Epidermal melanocyte (primary cell): ENCODE results near the gene TBR1.

Experiments used
- DNase-seq: peaks from one replicate; pipeline ENCODE4 v3.0.0; 2011; ENCODE audit warnings: low spot score; ENCODE audit not compliant: insufficient read length

The TBR1 gene

GRCh38 chr2:161426922-161427663 lies 11.0 kb downstream of the TBR1 start:
- no peak for DNase-seq

DNA sequence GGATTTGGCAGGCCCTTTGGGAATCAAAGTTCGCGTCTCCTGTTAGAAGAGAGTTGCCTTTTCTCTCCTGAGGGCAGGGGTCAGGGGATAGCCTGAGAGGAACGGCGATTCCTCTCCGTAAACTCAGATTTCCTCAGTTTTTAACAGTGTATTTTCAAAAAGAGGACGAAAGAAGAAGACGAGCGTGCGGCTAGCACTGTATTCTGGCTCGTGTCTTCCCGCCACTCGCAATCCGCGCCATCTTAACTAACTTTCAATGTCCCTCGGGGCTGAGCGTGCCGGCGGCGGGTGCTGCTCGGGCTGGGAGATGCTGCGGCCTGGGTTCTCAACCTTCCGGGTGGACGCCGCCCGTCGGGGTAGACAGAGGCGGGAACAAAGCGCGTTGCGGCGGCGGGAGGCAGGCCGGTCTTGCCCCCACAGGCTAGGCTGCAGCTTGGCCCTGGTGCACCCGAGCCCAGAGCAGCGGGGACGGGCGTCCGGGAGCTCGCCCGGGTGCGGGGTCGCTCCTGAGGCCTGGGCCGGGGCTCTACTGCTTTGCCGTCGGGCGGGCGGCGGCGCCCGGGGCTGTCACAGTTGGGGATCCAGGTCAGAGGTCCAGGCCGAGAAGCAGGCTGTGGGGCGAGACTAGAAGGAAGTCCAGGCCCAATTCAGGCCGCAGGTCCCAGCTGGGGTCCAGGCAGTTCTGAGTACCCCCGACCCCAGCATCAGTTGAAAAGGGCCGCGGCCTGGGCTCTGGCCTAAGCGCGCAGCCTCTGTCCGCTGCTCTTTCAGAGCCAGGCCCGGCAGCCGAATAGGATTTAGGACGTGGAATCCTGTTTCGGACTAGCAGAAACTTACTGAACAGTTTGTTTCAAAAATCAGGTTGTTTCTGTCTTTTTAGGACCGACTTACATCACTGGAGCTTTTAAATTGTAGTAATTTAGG lies 11.8 kb downstream of the TBR1 start:
- no peak for DNase-seq

DNA sequence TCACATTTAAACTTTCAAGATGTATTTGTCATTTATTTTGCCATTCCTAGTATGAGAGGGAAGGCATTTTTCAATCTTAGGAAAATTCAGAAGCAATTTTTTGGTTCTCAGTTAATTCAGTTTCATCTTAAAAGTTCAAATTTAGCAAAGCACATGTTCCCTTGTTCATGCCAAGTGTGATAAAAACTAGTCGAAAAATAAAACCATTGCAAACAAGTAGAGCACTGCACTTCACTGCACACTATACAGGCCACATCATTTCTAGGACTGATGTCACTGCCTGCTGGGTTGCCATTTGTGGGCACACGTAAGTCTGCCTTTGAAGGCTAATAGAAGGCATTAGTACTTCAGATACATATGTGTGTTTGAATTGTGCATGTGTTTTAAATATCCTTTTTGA lies 14.3 kb downstream of the TBR1 start:
- DNase-seq: no peak

GRCh38 chr2:161432107-161432506 lies 16.0 kb downstream of the TBR1 start:
- no peak for DNase-seq

GRCh38 chr2:161434118-161434517 lies 18.0 kb downstream of the TBR1 start:
- DNase-seq: no peak

GRCh38 chr2:161436411-161436810 lies 20.3 kb downstream of the TBR1 start:
- no peak for DNase-seq

DNA sequence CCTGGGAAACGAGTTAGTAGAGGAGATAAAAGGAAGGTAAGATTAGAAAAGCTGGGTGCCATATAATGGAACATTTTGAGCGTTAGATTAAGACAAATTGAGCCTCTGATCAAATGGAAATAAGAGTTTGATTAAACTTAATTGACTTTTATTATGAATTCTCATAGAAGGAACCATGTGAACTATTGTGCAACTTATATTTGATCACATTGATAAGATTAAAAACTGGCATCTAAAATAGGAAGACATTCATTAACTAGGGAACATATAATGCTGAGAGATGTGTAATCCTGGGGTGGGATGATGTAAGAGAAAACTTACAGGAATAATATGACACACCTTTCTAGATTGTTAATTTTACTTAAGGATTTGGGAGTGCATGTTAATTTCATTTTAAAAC lies 22.5 kb downstream of the TBR1 start:
- DNase-seq: no peak

GRCh38 chr2:161445097-161445496 lies 29.0 kb downstream of the TBR1 start:
- DNase-seq: no peak

DNA sequence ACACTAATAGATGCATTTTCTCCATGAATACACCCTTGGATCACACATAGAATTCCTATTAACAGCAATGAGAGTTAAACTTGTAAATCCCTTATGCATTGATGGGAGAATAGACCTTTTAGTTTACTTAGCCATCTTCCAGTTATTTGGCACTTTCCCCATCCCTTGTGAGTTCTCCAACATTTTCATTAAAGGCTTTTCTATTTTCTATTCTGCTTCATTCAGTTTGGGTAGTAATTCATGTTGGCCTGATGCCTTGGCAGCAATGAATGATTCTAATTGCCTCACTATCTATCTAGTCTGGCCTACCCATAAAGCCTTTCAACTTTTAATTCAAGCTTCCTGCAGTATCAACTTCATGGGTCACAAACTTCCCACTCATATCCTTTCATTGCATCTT lies 32.3 kb downstream of the TBR1 start:
- no peak for DNase-seq

DNA sequence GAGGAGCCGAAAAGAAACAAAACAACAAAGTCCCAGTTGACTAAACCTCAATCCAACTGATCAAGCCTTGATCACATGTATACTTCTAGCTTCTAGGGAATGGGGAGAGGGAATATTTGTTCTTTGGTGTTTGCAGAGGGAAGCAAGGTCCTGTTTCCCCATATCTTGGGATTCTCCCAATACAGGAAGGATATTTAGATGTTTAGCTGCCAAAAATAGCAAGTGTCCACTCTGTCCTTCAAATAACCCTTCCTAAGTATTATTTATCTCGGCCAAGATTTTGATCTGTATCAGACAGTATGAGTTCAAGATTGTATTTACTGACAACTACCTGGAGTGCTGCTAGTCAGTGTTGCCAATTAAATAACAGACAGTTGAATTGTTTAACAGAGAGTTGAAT lies 55.5 kb downstream of the TBR1 start:
- DNase-seq: no peak

DNA sequence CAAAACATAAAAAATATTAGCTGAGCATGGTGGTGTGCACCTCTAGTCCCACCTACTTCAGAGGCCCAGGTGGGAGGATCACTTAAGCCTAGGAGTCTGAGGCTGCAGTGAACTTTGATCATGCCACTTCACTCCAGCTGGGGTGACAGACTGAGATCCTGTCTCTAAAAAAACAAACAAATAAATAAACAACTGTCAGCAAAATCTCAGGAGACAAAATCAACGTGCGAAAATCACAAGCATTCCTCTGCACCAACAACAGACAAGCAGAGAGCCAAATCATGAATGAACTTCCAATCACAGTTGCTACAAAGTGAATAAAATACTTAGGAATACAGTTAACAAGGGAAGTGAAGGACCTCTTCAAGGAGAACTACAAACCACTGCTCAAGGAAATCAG lies 58.8 kb downstream of the TBR1 start:
- no peak for DNase-seq
